GM18870 (cell line): ENCODE measurements around the gene ZNF74.
"Not testable (repeated sequence)": the region's sequence is repeated elsewhere in the genome, so short reads cannot be mapped to it uniquely, and the experiment has no call there.

Source experiments
- ATAC-seq: cut with Tn5 transposase; IDR thresholded peaks from one replicate; pipeline ENCODE4 v1.9.1; 2021; ENCODE audit warnings: moderate library complexity; ENCODE audit not compliant: unreplicated experiment

The ZNF74 gene

GRCh38 chr22:20399866-20400605 is 6.1 kb downstream of the ZNF74 start:
- ATAC-seq, result no peak

GRCh38 chr22:20400606-20401375 is 6.8 kb downstream of the ZNF74 start:
- ATAC-seq, result no peak

- no peak for ATAC-seq
Measured at GRCh38 chr22:20401376-20402014, 7.5 kb downstream of the ZNF74 start.

- no peak for ATAC-seq
Measured at GRCh38 chr22:20402960-20403778, 9.2 kb downstream of the ZNF74 start.

- ATAC-seq, result no peak
Measured at GRCh38 chr22:20403779-20404140, 9.8 kb downstream of the ZNF74 start.

- ATAC-seq, result no peak
Measured at GRCh38 chr22:20404881-20405280, 10.9 kb downstream of the ZNF74 start.

- ATAC-seq, result no peak
Measured at GRCh38 chr22:20405291-20405930, 11.5 kb downstream of the ZNF74 start.

- no peak for ATAC-seq
Measured at GRCh38 chr22:20405931-20406685, 12.2 kb downstream of the ZNF74 start.

GRCh38 chr22:20406686-20407408 is 12.9 kb downstream of the ZNF74 start:
- ATAC-seq, result no peak

- no peak for ATAC-seq
Measured at GRCh38 chr22:20407829-20408228, 13.9 kb downstream of the ZNF74 start.

GRCh38 chr22:20408891-20409290 is 14.9 kb downstream of the ZNF74 start:
- ATAC-seq, result no peak

GRCh38 chr22:20409385-20409784 is 15.4 kb downstream of the ZNF74 start:
- ATAC-seq, result not testable (repeated sequence)

- no peak for ATAC-seq
Measured at GRCh38 chr22:20412474-20413216, 18.7 kb downstream of the ZNF74 start.

- ATAC-seq, result no peak
Measured at GRCh38 chr22:20413217-20414058, 19.5 kb downstream of the ZNF74 start.

GRCh38 chr22:20414059-20414440 is 20.1 kb downstream of the ZNF74 start:
- no peak for ATAC-seq

- no peak for ATAC-seq
Measured at GRCh38 chr22:20414450-20414849, 20.5 kb downstream of the ZNF74 start.

- ATAC-seq, result not testable (repeated sequence)
Measured at GRCh38 chr22:20415241-20415640, 21.3 kb downstream of the ZNF74 start.

- ATAC-seq, result not testable (repeated sequence)
Measured at GRCh38 chr22:20415699-20416098, 21.7 kb downstream of the ZNF74 start.
